DMS153 (cell line): ENCODE measurements around the gene ANK2.

Experiments used
- DNase-seq: peaks from one replicate; lab custom pipeline; 2025; lab: John Stamatoyannopoulos, UW

The ANK2 gene

DNA sequence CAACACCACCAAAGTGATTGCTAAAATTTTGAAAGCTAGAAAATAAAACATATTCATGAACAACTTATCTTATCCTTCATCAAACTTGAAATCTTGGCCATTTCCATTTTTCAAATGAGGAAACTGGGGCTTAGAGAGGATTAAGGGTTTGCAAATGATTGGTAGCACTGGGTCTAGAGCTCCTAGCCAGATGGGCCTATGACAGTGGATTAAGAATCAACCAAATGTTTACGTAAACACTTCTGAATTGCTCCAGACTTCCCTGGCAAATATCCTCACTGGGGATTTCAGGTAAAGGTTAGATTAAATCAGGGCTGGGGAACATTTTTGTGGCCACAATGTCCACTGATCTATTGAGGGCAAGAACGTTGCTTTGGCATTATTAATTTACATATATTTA lies 241.2 kb downstream of the ANK2 start:
- DNase-seq, result no peak

DNA sequence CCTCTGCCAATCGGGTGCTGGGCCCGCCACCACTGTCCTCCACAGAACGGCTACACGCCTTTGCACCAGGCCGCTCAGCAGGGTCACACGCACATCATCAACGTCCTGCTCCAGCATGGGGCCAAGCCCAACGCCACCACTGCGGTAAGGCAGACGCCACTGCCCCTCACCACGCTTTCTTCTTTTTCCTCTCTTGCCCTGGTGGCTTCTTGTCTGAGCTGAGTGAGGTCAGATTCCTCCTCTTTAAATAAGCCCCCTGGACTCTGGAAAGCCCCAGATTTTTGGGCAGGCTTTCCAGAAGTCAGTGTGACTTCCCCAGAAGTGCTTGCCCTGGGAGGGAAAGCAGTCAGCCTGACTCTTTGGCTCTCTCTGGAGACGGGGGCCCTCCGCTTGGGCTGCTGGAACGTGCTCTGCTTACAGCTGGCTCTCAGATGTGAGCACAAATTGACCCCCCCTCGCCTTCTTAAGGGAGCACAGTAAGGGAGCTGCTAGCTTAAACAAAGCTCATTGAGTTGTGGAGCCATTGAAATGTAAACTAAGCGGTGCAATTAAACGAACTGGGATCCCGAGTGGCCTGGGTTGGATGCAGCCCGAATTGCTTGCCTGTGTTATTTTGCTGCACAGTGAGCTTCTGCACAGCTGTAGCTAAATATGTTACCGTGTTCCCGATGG lies 243.1 kb downstream of the ANK2 start:
- DNase-seq, result no peak

DNA sequence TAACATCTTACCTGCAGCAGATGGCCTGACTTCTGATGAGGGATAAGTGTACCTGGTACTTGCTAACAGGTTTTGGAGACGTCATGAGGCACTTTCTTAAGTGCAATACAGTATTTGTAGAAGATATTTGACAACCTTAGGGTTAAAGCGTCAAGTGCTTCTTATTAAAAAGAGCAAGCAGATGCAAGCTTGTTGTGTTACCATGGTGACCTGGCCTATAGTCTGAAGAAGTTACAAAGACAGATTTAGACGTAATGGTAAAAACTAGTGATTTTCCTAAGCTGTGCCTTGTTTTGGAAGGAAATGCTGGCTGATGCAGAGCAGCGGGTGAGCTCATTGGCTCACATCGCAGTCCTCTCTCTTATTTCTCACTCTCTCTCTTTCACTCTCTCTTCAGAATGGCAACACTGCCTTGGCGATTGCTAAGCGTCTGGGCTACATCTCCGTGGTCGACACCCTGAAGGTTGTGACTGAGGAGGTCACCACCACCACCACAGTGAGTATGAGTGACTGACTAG lies 243.6 kb downstream of the ANK2 start:
- no peak for DNase-seq

DNA sequence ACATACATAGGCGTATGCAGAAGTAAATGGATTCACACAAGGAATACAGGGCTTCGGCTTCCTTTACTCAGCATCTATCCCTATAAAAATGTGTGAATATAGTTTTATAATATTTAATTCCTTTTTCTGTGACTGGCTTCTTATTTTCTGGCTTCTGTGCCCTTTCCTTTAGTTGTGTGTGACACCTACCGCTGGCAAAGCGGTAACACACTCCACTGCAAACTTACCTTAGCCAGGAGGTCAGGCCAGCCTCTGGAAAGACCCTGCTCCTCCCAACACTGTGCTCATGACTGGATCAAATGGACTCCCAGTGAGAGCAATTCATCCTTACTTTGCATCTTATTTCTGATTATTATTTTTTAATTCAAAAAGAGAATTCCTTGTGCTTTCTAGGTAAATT lies 244.2 kb downstream of the ANK2 start:
- no peak for DNase-seq

DNA sequence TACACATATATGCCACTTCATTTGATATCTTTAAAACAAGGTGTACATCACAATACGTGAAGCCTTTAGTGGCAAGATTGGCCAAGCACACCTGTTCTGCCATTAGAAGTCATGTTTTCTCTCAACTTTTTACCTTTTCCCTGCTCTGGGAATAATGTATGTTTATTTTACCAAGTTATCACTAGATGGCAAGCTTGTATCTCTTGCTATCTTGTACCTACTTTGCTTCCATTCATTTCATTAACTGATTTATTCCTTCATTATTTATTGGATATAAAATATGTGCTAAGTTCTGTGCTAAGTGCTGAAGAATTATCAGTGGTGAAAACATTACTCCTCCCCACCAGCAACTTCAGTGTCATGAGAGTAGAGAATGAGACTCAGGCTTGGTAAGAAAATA lies 245.5 kb downstream of the ANK2 start:
- DNase-seq, result no peak

DNA sequence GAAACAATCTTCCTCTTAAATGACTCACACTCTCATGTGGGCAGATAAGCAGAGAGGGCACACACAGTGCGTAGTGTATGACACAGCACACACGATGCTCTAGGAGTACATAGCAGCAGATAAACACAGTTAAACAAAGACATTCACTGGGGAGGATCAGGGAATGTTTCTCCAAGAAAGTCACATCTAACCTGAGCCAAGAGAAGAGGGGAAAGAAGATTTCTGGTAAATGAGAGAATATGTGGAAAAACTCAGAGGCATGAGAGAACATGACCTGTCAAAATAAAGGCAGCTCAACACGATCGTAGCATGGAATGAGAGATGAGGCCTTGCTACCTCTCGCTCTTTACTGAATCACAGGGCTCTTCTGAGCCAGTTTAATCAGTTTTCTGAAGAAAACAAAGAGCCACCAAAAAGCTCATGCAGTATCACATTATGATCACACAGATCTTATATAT lies 251.0 kb downstream of the ANK2 start:
- DNase-seq, result no peak

DNA sequence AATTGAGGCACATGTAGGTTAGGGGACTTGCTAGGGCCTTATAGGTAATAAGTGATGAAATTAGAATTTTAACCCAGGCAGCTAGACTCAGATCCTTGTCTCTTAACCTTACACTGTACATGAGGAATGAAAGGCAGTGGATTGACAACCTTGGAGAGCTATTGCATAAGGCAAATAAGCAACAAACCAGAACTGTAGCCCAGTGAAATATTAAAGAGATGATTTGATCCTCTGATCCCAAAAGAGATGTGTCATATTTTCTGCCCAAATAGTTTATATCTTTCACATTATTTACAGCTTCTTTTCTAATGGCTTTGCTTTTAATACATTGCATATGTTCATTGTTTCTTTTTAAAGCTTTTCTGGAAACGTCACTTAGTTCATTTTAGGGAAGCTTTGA lies 252.6 kb downstream of the ANK2 start:
- DNase-seq, result no peak

DNA sequence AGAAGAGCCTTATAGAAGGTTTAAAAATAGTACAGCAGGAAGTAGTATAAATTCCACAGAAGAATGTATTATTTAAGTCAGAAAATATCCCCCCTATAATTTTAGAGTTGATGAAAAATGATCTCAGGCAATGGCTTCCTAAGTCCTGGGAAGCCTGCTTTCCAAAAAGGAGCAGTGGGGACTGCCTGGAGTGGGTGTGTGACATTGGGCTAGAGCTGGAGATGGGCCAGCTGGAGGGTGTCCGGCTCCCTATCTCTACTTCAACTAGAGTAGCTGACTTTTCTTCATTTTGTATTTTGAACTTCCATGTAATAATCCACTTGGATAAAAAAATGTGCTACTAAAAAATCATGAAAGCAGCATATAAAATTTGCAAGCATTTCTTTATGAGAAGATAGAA lies 253.9 kb downstream of the ANK2 start:
- DNase-seq, result no peak

DNA sequence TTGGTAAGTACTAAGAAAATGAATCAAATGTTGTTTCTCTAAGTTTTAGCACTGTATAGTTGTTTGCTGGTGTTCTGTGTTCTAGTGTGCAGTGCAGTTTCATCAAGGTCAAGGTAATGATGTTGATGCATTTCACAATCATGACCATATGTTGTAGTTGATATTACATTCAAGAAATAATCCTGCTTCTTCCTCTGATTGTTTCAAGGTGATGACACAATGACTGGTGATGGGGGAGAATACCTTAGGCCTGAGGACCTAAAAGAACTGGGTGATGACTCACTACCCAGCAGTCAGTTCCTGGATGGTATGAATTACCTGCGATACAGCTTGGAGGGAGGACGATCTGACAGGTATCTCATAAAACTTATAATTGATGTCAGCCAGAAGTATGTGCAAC lies 261.6 kb downstream of the ANK2 start:
- no peak for DNase-seq

DNA sequence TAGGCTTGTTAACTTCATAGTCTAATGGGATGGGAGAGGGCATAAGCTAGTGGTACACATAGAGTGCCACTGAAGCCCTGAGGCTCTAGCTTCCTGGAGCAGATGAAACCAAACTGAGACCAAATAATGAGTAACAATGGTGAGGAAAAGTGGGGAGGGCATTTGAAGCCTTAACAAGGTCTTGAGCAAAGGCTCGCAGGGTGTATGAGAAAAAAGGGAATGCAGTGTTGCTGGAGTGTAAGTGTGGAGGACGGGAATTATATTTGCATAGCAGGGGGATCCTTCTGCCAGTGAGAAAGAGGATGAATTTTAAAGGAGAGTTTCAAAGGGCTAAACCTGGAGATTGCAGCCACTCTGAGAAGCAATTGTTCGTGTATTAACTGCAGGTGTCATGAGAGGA lies 263.1 kb downstream of the ANK2 start:
- no peak for DNase-seq

DNA sequence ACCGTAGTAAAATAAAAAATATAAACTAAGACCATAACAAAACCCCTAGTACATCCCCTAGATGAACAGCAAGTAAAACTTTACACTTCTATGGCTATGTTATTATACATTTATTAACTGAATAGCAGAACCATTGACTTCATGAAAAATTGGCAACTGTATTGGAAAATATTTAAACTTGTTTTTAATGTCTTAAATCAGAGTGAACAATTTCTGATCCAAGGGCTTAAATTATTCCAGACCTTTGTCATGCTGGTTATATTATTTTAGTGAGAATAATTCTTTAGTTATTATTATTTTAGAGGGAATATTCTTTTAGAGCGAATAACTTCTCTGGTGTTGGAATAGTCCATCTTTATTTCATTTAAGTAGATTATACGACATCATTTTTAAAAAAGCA lies 265.0 kb downstream of the ANK2 start:
- no peak for DNase-seq

DNA sequence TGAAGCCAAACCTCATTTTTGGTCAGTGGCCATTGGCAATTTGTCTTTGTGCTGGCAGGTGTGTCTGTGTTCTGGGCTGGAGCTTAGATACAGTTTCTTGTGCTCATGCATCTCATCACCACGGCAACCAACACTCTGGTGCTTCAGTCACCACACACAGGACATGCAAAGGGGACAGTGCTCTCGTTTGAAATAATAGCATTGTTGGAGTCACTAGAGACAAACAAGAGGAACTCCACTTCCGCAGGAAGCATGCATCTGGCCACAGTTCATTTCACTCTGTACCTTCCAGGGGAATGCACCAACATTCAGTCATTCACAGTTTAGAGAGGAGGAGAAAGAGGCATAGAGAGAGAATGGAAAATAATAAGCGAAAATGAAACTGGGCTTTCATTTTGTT lies 267.4 kb downstream of the ANK2 start:
- peak; percentile 4 for DNase-seq

DNA sequence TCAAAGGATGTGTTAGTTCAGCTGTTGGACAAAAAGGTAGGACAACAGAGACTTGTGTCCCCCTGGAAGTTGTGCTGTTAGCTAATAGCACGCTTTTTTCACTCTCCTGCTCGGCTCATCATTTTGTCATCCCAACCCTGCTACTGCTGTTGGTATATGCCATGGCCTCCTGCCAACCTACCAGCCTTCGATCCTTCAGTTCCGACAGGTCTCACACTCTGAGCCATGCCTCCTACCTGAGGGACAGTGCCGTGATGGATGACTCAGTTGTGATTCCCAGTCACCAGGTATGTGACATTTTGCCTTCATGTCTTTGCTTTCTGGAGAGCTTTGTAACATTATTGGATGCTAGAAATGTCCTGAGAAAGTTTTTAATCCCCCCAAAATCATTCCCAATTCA lies 268.1 kb downstream of the ANK2 start:
- no peak for DNase-seq

DNA sequence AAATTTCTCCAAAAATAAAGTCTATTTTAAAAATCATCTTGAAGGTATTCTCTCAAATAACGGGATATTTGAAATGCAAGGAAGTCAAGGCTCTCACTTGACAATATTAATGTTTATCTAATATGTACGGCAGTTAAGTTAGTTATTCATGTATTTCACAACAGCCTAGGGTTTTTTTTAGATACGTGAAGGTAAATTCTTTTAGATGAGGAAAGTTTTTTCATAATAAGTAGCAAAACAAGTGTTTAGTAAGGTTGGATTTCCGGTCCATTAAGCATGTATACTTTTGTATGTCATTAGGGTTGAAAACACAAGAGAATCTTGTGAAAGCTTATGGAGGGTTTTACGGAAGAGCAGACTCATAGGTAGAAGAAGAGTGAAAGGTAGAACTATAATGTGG lies 273.3 kb downstream of the ANK2 start:
- no peak for DNase-seq

DNA sequence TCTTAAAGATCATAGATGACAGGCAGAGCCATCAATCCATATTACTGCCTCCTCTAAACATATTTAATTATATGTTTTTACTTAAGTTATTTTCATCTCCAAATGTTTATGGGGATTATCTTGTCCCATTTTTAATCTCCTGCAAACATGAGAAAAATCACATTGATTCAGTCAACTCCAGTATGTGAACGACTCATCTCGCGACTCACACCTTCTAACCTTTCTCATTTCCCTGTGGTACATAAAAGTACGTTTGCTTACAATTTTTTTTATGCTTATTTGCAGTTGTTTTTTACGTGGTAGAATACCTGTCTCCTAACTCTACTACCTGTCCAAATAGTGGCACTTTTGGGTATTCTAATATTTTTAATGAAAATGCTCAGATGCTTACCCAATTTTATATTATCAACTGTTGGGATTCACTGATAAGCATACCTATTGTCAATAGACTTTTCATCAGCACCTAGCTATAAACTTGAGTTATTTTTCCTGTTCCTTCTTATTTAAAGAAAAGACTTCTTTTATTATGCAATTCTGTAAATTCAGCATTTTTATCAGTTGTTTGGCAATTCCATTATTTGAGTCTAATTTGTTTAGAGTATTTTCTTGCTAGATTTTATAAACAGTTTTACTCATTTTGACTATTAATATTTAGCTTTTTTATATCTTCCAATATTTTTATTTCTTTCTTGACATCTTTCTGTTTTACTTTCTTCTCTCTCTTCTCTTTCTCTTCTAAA lies 276.6 kb downstream of the ANK2 start:
- no peak for DNase-seq

DNA sequence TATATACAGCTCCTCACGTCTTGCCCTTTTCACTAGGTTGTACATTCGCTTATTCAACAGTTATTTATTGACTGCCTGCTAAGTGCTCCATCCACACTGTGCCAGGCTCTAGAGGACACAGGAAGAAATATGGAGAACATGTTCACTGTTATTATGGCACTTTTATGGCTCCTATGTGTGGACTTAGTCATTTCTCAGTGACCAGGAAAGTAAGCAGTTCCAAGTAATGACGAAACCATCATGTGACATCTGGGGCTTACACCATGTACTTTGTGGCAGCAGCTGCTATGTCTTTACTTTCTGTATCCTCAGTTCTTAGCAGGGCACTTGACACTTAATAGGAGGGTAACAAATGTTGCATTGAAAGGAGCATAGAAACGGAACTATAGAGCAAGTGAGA lies 278.0 kb downstream of the ANK2 start:
- DNase-seq, result no peak

DNA sequence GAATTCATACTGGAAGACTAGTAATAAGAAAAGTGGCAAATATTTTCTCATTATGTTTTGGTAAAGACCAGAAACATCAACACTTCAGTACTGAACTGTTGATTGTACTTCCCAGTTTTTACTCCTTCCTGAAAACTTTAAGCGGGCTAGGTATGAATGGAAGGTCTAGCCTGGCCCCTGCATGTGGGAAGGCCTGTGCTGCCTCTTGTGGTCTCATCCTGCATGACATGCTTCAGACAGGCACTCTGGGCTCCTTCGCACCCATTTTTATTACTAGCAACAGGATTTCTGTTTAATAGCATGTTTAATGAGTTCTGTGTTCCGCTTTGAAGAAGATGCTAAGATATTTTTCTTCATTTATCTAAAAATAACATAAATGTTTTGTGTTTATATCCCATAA lies 279.1 kb downstream of the ANK2 start:
- DNase-seq, result no peak

DNA sequence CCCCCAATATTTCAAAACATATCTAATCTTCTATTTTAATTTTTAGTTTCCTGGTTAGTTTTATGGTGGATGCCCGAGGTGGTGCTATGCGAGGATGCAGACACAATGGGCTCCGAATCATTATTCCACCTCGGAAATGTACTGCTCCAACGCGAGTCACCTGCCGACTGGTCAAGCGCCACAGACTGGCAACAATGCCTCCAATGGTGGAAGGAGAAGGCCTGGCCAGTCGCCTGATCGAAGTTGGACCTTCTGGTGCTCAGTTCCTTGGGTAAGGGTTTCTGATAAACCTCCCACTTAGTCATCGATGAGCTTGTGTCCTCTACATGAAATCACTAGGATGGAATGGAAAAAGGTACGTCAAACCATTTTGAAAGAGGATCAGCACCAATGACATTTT lies 280.7 kb downstream of the ANK2 start:
- no peak for DNase-seq

DNA sequence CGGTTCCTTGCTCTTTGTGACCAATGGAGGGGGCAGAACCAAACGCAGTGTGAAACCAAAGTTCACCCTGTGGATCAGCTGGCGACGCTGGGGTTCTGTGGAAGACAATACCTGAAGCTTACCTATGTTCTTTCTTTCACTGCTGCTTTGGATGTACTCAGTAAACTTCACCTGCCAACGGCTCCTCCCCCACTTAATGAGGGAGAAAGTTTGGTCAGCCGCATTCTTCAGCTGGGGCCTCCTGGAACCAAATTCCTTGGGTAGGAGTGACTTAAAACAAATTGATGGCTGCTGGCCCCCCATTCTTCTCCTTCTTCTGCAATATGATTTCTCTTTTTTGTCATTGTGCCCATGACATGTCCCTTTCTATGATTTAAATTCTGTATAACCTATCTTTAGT lies 282.4 kb downstream of the ANK2 start:
- no peak for DNase-seq

DNA sequence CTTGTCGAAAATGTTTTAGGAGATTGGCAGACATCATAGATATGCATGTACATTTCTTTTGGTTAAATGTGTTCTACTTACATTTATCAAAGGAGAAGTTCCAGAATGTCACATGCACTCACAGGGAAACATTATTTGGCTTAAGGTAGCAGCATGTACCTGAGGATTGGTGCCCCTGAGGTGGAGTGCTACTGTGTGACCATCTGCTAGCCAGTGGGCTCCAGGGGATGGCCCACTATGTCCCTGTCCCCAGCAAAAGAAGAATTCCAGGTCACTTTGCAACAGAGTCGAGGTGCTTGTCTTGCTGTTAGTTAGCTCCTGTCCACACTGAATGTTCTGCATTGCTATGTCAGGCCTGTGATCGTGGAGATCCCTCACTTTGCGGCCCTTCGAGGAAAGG lies 283.2 kb downstream of the ANK2 start:
- no peak for DNase-seq

DNA sequence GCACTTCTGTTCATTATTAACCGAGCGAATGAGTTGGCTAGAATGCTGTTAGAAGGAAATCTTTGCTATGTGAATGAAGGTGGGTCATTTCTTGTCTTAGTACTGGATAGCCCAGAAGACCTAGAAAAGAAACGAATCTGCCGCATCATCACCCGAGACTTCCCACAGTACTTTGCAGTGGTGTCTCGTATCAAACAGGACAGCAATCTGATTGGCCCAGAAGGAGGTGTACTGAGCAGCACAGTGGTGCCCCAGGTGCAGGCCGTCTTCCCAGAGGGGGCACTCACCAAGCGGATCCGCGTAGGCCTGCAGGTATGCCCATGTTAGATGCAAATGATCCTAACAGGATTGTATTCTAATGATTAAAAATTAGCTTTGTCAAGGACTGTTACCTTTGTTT lies 286.3 kb downstream of the ANK2 start:
- DNase-seq, result no peak

DNA sequence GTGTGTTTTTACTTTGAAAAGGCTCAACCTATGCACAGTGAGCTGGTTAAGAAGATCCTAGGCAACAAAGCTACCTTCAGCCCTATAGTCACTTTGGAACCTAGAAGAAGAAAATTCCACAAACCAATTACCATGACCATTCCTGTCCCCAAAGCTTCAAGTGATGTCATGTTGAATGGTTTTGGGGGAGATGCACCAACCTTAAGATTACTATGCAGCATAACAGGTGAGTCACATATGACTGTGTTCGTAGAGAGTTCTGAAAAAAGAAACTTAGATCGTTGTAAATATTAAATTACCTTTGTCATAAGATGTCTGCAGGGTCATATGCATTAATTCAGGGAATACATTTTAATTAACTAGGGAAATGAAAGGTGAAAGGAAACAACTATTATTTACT lies 287.1 kb downstream of the ANK2 start:
- DNase-seq, result no peak

DNA sequence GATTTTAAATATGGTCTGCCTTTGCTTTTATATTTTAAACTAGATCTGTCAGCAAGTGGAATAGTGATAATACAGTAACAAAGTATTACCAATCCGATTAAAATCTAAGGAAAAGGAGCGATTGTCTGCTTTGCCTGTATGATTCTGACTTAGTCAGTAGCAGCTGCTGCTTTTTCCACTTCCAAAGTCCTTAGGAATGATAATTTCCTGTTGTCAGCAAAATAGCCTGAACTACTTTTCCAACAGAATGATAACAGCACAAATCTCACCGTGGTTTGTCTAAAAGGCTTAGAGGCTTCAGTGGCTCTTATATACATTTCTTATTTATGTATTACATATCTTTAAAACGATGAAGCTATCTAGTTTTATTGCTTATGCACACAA lies 290.0 kb downstream of the ANK2 start:
- no peak for DNase-seq

DNA sequence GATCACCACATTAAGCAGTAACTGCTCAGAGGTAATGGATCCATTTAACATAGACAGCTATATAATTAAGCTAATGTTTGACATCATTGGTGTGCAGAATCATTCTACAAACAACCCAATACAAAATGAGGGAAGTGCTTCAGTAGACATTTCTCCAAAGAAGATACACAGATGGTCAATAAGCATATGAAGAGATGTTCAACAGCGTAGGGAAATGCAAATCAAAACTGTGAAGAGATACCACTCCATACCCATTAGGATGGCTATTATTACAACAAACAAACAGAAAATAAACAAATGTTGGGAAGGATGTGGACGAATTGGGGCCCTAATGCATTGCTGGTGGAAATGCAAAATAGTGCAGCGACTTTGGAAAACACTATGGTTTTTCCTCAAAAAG lies 294.6 kb downstream of the ANK2 start:
- DNase-seq, result no peak
